Bronchial epithelial cell (primary cell): Measurements from ENCODE around the gene CRYGN. TPM values are rescaled to one million over a fixed set of nuclear protein-coding genes. Genes with fewer than 3 reads are reported as not detected.

Experiments
- DNase-seq: peaks from one replicate; pipeline ENCODE4 v3.0.0-alpha.2; 2010; ENCODE audit warnings: low read depth
- FAIRE-seq: peaks from 2 replicates; lab custom pipeline; 2011; peaks lifted over from hg19 to GRCh38; lab: Jason Lieb, UNC
- H3K27me3 ChIP-seq: 2 replicates; pipeline ENCODE4 v1.5.1; 2011; ENCODE audit warnings: low read length; ENCODE audit not compliant: control insufficient read depth, insufficient read depth
- H3K36me3 ChIP-seq: 2 replicates; pipeline ENCODE4 v1.5.1; 2011; ENCODE audit warnings: low read length; ENCODE audit not compliant: control insufficient read depth, insufficient read depth
- H3K4me3 ChIP-seq: 2 replicates; pipeline ENCODE4 v1.5.1; 2011; ENCODE audit warnings: mild to moderate bottlenecking, low read depth, low read length, control low read depth
- CTCF ChIP-seq: IDR thresholded peaks from 2 replicates; pipeline ENCODE4 v1.5.1; 2011; ENCODE audit warnings: mild to moderate bottlenecking, moderate library complexity, low read length, control low read depth, inconsistent platforms; ENCODE audit not compliant: insufficient read depth, severe bottlenecking
- total RNA-seq: library from RNA; depleted of rRNA; stranded (reverse); fragments of >200 nt; gene quantifications from 2 replicates; pipeline ENCODE4 v1.2.1, GENCODE V29; 2014

CRYGN gene
- total RNA-seq, 1 donor from 2014 or later = not detected

DNA sequence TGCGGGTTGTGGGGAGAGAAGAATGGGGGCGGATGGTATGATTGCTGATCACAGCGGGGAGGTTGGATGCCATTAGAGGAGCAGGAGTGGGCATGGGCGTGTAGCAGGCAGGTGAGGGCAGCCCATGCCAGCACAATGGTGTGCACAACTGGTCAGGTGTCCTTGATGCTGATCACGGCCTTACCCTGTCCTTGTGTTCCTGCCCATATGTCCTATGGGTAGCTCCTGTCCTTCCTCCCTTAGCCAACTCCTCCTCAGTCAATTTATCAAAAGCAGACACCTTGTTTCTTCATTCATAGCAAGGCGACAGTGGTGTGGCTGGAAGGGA, 60.8 kb downstream of the CRYGN start:
- peaks cover 15% of the 10 kb centered on the region for H3K27me3 ChIP-seq
- no peak overlapping the region for H3K4me3 ChIP-seq
- FAIRE-seq (no peak), DNase-seq (no peak)
- peaks cover 7% of the 10 kb centered on the region for H3K36me3 ChIP-seq
- no peak for TF ChIP-seq CTCF

Other genes with a start within 250 kb of the CRYGN start
- not detected in 2 replicates for gene H2BK1, start 229.7 kb downstream of the CRYGN start, total RNA-seq
- 60.9 and 85.8 TPM in 2 replicates for gene ABCF2, start 212.9 kb downstream of the CRYGN start, total RNA-seq
- gene CHPF2, start 207.7 kb downstream of the CRYGN start, total RNA-seq = 23.4 and 25.0 TPM in 2 replicates
- gene SMARCD3, start 191.4 kb downstream of the CRYGN start, total RNA-seq = 2.1 and 4.9 TPM in 2 replicates
- 30.0 and 34.0 TPM in 2 replicates for gene NUB1, start 98.3 kb downstream of the CRYGN start, total RNA-seq
- 0.13 and 0.79 TPM in 2 replicates for gene WDR86, start 30.1 kb downstream of the CRYGN start, total RNA-seq
- gene RHEB, start 79.8 kb upstream of the CRYGN start, total RNA-seq = 68.0 and 68.7 TPM in 2 replicates